Breast epithelium (tissue), 3 donors: ENCODE data around the gene TRPM3.

Experiments used
- CTCF ChIP-seq, 3 donors: fragments of 450-650 bp; IDR thresholded peaks; one replicate each; pipeline ENCODE4 v1.5.1; 2016 to 2017; ENCODE audit warnings: antibody characterized with exemption in 3 of 3, mild to moderate bottlenecking in 3 of 3, moderate library complexity in 3 of 3
- POLR2A ChIP-seq: fragments of 450-650 bp; IDR thresholded peaks from one replicate; pipeline ENCODE4 v1.6.1; 2016; ENCODE audit warnings: antibody characterized with exemption, mild to moderate bottlenecking, moderate library complexity
- POLR2AphosphoS5 ChIP-seq, 3 donors: sonication (generic); formaldehyde crosslinking; IDR thresholded peaks; one replicate each; pipeline ENCODE4 v1.6.1; 2017; ENCODE audit warnings: antibody characterized with exemption in 3 of 3

DNA sequence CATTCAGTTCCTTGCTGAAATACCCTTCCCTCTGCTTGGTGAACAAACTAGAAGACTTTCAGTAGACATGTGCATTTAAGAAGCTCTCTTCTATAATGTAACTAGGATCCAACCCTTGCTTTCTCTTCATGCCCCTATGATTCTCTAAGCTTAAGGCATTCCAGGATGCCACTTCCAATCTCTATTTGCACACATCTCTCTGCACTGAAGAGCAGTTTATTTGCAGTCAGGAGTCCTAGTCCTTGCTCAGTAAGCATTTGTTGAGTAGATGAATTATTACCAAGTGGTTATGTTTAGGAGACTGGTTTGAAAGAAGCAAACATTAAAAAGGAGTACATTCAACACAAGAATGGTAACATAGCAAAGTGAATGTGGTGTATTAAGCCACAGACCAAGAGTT is 432.7 kb downstream of the TRPM3 start:
- TF ChIP-seq CTCF (IDR thresholded peaks at IDR 0.05) (no peak), POLR2A (no peak), POLR2AphosphoS5 (IDR thresholded peaks at IDR 0.05) (no peak)
